Measurements from ENCODE around the gene LHX4.

DNA sequence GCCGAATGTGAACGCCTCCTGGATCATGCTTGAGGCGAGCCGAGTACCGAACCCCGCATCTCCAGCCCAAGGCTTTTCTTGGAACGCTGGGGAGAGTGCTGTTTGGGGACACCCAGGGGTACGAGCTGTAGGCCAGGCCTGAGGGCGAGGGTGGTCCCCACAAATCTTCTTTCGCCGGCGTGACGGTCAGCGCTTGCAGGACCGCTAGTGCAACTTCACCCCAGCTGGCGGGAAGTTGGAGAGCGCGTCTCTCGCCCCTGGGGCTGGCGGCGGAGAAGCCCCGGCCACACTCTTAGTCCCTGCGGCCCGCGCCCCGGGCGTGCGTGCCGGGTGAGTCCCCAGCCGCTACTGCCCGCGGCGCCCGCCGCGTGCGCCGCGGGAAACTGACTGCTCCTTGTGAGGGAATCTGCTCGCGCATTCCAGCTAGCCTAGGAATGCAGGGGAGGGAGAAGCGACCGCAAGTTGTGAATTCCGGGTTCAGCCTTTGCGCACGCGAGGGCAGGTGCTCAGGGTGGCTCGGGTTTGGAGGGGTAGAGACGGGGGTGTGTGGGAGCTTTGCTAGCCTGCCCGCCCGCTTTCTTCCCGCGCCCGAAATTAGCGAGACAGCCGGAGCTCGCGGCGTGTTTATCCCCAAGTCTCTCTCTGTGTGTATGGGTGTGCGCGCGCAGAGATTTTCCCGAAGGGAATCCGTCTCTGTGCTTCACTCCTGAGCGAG, 884 bp downstream of the LHX4 start:
- TF ChIP-seq, protein P1, sequence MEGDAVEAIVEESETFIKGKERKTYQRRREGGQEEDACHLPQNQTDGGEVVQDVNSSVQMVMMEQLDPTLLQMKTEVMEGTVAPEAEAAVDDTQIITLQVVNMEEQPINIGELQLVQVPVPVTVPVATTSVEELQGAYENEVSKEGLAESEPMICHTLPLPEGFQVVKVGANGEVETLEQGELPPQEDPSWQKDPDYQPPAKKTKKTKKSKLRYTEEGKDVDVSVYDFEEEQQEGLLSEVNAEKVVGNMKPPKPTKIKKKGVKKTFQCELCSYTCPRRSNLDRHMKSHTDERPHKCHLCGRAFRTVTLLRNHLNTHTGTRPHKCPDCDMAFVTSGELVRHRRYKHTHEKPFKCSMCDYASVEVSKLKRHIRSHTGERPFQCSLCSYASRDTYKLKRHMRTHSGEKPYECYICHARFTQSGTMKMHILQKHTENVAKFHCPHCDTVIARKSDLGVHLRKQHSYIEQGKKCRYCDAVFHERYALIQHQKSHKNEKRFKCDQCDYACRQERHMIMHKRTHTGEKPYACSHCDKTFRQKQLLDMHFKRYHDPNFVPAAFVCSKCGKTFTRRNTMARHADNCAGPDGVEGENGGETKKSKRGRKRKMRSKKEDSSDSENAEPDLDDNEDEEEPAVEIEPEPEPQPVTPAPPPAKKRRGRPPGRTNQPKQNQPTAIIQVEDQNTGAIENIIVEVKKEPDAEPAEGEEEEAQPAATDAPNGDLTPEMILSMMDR (IDR thresholded peaks at IDR 0.05): no peak
- TF ChIP-seq ZFX (IDR thresholded peaks at IDR 0.05; ENCODE audit: borderline replicate concordance): no peak
